Left lung (tissue), 10 donors: ENCODE measurements around the gene SCN3A. TPM values are rescaled to one million over a fixed set of nuclear protein-coding genes. Genes with fewer than 3 reads are reported as not detected.

Experiments used
- ATAC-seq: fragments of 200-7000 bp; cut with Tn5 transposase; one replicate; pipeline ENCODE4 v1.9.1; 2020; ENCODE audit warnings: moderate library complexity
- DNase-seq, 4 donors: peaks; one replicate each; pipeline ENCODE4 v3.0.0-alpha.2; 2013 to 2020
- H3K27ac ChIP-seq, 2 donors: fragments of 200-600 bp; sonication (generic) in 1 of 2; one replicate each; pipeline versions ENCODE4 v1.5.0 to v1.8.0; 2020 to 2021
- H3K27me3 ChIP-seq, 2 donors: fragments of 200-600 bp; sonication (generic) in 1 of 2; one replicate each; pipeline versions ENCODE4 v1.5.0 to v1.8.0; 2020 to 2021
- H3K36me3 ChIP-seq, 2 donors: fragments of 200-600 bp; sonication (generic) in 1 of 2; one replicate each; pipeline versions ENCODE4 v1.5.0 to v1.8.0; 2020 to 2021
- H3K4me1 ChIP-seq, 2 donors: fragments of 200-600 bp; one replicate each; pipeline ENCODE4 v1.8.0; 2021
- H3K4me3 ChIP-seq, 2 donors: fragments of 200-600 bp; sonication (generic) in 1 of 2; one replicate each; pipeline versions ENCODE4 v1.5.0 to v1.8.0; 2020 to 2021; ENCODE audit warnings: mild to moderate bottlenecking in 1 of 2
- H3K9me3 ChIP-seq, 2 donors: fragments of 200-600 bp; sonication (generic) in 1 of 2; one replicate each; pipeline versions ENCODE4 v1.5.0 to v1.8.0; 2020 to 2021
- CTCF ChIP-seq, 2 donors: fragments of 200-600 bp; sonication (generic) in 1 of 2; IDR thresholded peaks; one replicate each; pipeline versions ENCODE4 v1.5.0 to v1.8.0; 2021; ENCODE audit warnings: antibody characterized with exemption in 2 of 2
- intact Hi-C, 2 donors: fragments of 100-400 bp; cut with DNase I; formaldehyde crosslinking; loops; one replicate each; pipeline versions ENCODE4 v1.11.2 to v1.14.2; 2022
- polyA plus RNA-seq, 6 donors: library from polyadenylated mRNA; unstranded; fragments of 120-200 nt; gene quantifications; one replicate each; pipeline ENCODE4 v1.2.1, GENCODE V29; 2013; ENCODE audit not compliant: insufficient read length in 6 of 6
- total RNA-seq, 2 donors: library from RNA; stranded (reverse); fragmentation: NEBNext Ultra II Directional; extraction: Animal tissue kit (Norgen Biotek cat#: 25700); gene quantifications; one replicate each; pipeline ENCODE4 v1.2.1, GENCODE V29; 2021
- donor health status: DM: no; HTN: yes; CAD: no.
- donor health status: DM: no; HTN: no; CAD: no.

The SCN3A gene
- total and polyA plus RNA-seq, 8 donors, result 0.35 to 1.6 (median 0.95) TPM

DNA sequence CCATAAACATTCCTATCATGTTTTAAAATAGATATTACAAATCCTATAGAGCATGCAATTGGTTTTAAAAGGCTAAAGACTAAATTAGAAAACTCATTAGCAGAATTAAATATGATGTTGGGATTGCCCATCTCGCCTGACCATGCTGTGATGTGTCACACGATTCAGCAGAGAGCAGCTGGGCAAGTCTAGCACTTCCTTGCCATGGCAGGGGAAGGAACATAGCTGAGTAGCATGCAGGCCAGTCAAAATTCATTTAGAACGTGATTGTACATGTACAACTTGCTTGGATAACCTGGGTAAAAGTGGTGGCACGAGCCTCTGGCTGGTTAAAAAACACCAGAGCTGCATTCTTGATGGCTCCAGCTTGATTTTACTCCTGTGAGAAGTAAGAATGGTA lies 81.3 kb downstream of the SCN3A start:
- TF ChIP-seq CTCF (IDR thresholded peaks at IDR 0.05), result no peak
- H3K4me1 ChIP-seq, result no peaks in the 10 kb centered on the region
- H3K4me3 ChIP-seq, result no peak overlapping the region
- H3K27ac ChIP-seq, result no peak overlapping the region
- ATAC-seq (no peak), DNase-seq (no peak)
- H3K36me3 ChIP-seq, result no peaks in the 10 kb centered on the region
- H3K9me3 ChIP-seq, result no peaks in the 10 kb centered on the region
- no peaks in the 10 kb centered on the region for H3K27me3 ChIP-seq
- intact Hi-C loops, result no loop called here

DNA sequence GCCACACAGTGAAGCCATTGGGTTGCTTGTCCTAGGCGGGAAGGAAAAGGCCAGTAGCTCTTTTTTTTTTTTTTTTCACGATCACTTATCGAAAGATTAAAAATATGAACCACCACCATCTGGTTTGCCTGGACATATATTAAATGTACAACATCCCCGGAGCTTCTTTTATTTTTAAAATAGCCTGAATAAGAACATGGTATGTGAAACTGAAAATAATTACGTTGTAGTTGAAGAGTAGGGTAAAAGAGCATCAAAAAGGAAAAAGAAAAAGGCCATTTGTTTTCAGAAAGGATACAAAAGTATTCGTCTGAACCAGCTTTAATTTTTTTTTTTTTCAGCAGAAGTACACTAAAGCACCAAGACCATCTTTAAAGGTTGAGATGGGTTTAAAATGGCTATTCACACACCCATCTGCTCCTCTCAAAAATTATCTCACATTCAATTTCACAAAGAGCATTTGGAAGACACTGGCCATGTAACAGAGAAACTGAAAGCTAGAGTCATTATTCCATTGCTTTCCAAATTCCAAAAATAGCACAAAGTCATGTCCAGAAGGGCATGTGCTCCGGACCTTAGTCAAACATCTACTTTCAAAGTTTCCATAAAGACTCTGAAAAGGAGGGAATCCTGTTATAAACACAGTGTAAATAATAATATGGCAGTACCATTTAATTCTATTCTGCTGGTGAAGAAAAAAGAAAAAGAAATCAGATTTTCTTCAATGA lies 82.9 kb downstream of the SCN3A start:
- Histone ChIP-seq H3K36me3 (no peaks in the 10 kb centered on the region), H3K9me3 (no peaks in the 10 kb centered on the region), H3K27me3 (no peaks in the 10 kb centered on the region), H3K4me1 (no peaks in the 10 kb centered on the region), H3K4me3 (no peak overlapping the region), H3K27ac (no peak overlapping the region)
- intact Hi-C loops, result no loop called here
- ATAC-seq, result no peak
- no peak for DNase-seq
- TF ChIP-seq CTCF (IDR thresholded peaks at IDR 0.05), result no peak

DNA sequence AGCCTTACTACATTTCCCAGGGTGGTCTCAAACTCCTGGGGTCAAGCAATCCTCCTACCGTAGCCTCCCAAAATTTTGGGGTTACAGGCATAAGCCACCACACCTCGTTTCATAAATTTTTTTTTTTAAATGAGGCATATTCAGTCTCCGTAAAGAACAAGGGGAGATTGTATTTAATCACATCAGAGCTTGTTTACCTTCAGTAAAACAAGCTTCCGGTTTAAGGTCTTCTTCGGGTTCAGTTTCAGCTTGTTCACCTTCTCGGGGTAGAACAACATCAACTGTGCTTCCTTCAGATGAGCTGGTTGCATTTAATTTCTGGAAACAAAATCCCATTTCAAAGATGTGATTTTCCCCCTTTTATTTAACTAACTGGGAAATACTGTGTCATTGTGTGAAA lies 88.6 kb downstream of the SCN3A start:
- H3K36me3 ChIP-seq, result no peaks in the 10 kb centered on the region
- TF ChIP-seq CTCF (IDR thresholded peaks at IDR 0.05), result no peak
- DNase-seq (no peak), ATAC-seq (no peak)
- no peaks in the 10 kb centered on the region for H3K9me3 ChIP-seq
- H3K27ac ChIP-seq, result no peak overlapping the region
- H3K27me3 ChIP-seq, result no peaks in the 10 kb centered on the region
- H3K4me1 ChIP-seq, result no peaks in the 10 kb centered on the region
- H3K4me3 ChIP-seq, result no peak overlapping the region
- intact Hi-C loops, result no loop called here

DNA sequence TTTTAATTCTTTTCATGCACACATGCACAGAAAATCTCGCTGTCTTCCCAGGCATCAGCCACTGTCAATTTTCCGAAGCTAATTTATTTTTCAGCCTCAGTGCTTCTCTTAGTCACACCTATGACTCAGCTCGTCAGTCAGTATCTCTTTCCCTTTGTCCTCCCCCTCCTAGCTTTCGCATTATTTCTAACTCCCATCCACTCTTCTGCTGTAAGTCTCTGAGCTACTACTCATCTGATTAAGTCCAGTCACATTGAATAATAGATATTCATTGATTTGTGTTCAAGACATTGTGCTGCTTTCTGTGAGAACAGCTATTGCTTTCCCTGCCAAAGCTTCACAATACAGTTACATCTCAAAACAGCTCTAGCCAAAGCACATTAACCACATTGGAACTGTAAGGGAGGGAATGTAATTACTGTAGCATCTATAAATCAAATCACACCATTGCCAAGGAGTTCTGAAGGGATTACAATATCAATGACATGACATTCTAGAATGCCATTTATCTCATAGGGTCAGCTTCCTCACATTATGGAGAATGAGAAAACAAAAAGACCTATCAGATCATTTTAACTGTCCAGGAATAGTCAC lies 89.4 kb downstream of the SCN3A start:
- TF ChIP-seq CTCF (IDR thresholded peaks at IDR 0.05), result no peak
- intact Hi-C loops, result no loop called here
- Histone ChIP-seq H3K27me3 (no peaks in the 10 kb centered on the region), H3K9me3 (no peaks in the 10 kb centered on the region), H3K4me3 (no peak overlapping the region), H3K27ac (no peak overlapping the region), H3K36me3 (no peaks in the 10 kb centered on the region), H3K4me1 (no peaks in the 10 kb centered on the region)
- ATAC-seq, result no peak
- no peak for DNase-seq

DNA sequence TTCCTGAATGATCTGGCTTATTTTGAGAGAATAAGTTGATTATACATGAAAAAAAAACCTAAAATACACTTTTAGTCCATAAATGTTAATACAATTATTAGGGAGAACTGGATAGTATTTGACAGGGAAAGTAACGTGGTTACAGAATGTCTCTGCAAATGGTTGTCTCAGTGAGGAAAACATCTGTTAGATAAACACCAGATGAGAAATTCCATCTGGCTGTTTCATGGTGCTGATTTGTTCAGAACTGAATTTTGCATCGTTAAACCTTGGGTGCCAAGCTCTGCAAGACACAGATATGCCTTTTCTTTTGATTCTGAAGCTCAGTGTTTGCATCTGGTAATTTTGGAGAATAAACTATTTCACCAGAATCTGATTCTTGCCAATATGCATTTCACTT lies 90.4 kb downstream of the SCN3A start:
- H3K36me3 ChIP-seq, result no peaks in the 10 kb centered on the region
- H3K4me3 ChIP-seq, result no peak overlapping the region
- ATAC-seq (no peak), DNase-seq (peak in 2 of 4 donors; percentile 5 to 17)
- no peaks in the 10 kb centered on the region for H3K9me3 ChIP-seq
- no peaks in the 10 kb centered on the region for H3K4me1 ChIP-seq
- no peak overlapping the region for H3K27ac ChIP-seq
- H3K27me3 ChIP-seq, result no peaks in the 10 kb centered on the region
- intact Hi-C loops, result no loop called here
- no peak for TF ChIP-seq CTCF (IDR thresholded peaks at IDR 0.05)
